ENCODE data around the gene TBC1D14. TPM values are rescaled to one million over a fixed set of nuclear protein-coding genes. Genes with fewer than 3 reads are reported as not detected.

TBC1D14 gene
- total RNA-seq, 2 experiments from 2014 or later: 53.7 to 55.3 TPM

DNA sequence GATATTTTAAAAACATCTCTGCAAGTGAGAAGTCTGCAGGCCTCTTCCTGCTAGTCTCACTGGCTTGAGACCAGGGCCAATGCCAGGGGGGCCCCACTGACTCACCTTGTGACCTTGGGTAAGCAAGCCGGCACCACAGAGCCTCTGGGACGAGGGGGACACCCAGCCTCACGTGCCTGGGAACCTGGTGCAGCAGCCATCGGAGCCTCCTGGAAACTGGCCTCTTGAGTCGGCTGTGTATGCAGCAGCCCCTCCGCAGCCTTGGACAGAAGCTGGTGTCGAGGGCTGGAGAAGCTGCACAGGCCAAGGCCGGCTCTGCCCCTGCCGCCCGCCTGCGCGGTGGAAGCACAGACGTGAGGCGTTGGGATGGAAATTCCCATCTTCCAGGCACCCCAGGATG is 142.3 kb downstream of the TBC1D14 start:
- Mint-ChIP-seq H3K36me3 (ENCODE audit: low read depth) (peaks cover 26% of the 10 kb centered on the region), H3K27ac (no peak overlapping the region), H3K27me3 (no peaks in the 10 kb centered on the region), H3K4me1 (peaks cover 40% of the 10 kb centered on the region), H3K4me3 (no peak overlapping the region), H3K9me3 (no peaks in the 10 kb centered on the region)
- ChIA-PET POLR2A (interaction anchor here (1.2 to 4.0 kb wide), 3 partner anchors 8 to 16 kb away, joined by 3 to 18 read pairs (median 16); partner anchors contain the start of genes GRPEL1 and TADA2B), CTCF (interaction anchor here (1.2 kb wide), 1 partner anchor 16 kb away, joined by 4 read pairs; the partner anchor contains the start of gene GRPEL1)
- DNase-seq: no peak

DNA sequence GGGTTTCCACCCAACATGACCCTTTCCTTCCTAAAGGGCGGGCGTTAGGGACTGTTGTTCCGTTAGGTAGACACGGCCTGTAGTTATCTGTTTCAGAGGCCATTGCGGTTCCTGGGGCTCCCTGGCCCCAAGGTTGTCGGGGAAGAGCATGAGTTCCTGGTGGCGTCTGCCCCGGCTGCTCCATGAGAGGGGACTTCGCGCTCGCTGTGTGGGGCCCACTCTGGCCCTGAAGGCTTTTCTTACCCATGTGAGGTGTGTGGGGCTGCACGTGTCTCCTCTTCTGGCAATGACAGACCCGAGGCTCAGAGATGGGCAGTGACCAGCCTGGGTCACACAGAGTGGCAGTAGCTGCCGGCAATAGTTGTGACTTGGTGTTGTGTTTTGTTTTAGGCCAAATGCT is 142.7 kb downstream of the TBC1D14 start:
- Mint-ChIP-seq H3K36me3 (ENCODE audit: low read depth) (peaks cover 24% of the 10 kb centered on the region), H3K4me1 (peaks cover 36% of the 10 kb centered on the region), H3K27ac (peak overlapping the region; percentile 54), H3K9me3 (no peaks in the 10 kb centered on the region), H3K4me3 (no peak overlapping the region), H3K27me3 (no peaks in the 10 kb centered on the region)
- CTCF ChIA-PET: no interaction called here
- POLR2A ChIA-PET: interaction anchor here (1.2 to 4.0 kb wide), 3 partner anchors 8 to 16 kb away, joined by 3 to 18 read pairs (median 16); partner anchors contain the start of genes GRPEL1 and TADA2B
- DNase-seq: no peak

DNA sequence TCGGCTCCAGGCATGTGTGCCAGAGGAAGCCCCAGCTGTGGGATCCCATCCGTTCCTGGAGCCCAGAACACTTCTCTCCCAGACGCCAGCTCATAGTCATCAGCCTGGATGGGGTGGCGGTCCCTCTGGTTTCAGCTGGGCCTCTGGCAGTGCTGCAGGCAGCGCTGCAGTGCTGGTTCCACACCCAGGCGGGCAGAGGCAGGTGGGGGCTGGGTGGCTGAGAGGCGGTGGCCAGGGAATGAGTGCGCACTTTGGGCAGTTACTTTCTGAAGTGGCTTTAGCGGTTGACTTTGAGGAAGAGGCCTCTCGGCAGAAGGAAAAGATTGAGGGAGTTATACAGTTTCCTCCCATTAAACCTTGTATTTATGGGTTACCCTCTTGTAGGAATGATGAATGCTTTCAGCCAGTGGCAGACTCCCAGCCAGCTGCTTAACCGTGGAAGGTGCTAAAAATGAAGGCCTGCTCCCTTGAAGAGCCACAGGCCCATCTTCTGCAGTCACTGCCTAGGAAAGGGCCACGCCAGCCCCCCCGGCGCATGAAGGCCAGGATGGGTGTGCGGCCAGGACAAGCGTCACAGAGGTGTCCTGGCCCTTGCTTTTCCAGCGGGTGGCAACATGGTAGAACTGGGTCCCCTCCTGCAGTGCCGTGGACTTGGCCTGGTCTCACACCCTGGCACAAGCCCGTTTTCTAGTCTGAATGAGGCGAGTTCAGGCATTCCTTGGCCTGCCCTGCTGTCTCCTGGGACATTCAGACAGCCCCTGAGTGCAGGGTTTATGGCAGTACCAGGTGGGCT is 143.5 kb downstream of the TBC1D14 start:
- Mint-ChIP-seq H3K9me3 (no peaks in the 10 kb centered on the region), H3K27me3 (no peaks in the 10 kb centered on the region), H3K4me3 (no peak overlapping the region), H3K4me1 (peaks cover 36% of the 10 kb centered on the region), H3K27ac (peak overlapping the region; percentile 44), H3K36me3 (ENCODE audit: low read depth) (peaks cover 25% of the 10 kb centered on the region)
- no peak for DNase-seq
- ChIA-PET CTCF (no interaction called here), POLR2A (interaction anchor here (1.2 to 4.0 kb wide), 3 partner anchors 9 to 15 kb away, joined by 3 to 18 read pairs (median 16); partner anchors contain the start of genes GRPEL1 and TADA2B)

DNA sequence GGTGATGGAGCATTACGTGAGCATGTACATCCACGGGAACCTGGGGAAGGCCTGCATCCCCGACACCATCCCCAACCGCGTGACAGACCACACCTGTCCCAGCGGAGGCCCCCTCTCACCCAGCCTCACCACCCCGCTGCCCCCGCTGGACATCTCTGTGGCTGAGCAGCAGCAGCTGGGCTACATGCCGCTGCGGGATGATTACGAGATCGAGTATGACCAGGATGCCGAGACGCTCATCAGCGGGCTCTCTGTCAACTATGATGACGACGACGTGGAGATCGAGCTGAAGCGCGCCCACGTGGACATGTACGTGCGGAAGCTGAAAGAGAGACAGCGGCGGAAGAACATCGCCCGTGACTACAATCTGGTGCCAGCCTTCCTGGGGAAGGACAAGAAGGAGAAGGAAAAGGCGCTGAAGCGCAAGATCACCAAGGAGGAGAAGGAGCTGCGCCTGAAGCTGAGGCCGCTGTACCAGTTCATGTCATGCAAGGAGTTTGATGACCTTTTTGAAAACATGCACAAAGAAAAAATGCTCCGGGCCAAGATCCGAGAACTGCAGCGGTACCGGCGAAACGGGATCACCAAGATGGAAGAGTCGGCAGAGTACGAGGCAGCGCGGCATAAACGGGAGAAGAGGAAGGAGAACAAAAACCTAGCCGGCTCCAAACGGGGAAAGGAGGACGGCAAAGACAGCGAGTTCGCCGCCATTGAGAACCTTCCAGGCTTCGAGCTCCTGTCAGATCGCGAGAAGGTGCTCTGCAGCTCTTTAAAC is 144.7 kb downstream of the TBC1D14 start:
- POLR2A ChIA-PET: interaction anchor here (0.8 to 4.0 kb wide), 4 partner anchors 10 to 55 kb away, joined by 3 to 18 read pairs (median 13); partner anchors contain the start of genes GRPEL1 and TADA2B

DNA sequence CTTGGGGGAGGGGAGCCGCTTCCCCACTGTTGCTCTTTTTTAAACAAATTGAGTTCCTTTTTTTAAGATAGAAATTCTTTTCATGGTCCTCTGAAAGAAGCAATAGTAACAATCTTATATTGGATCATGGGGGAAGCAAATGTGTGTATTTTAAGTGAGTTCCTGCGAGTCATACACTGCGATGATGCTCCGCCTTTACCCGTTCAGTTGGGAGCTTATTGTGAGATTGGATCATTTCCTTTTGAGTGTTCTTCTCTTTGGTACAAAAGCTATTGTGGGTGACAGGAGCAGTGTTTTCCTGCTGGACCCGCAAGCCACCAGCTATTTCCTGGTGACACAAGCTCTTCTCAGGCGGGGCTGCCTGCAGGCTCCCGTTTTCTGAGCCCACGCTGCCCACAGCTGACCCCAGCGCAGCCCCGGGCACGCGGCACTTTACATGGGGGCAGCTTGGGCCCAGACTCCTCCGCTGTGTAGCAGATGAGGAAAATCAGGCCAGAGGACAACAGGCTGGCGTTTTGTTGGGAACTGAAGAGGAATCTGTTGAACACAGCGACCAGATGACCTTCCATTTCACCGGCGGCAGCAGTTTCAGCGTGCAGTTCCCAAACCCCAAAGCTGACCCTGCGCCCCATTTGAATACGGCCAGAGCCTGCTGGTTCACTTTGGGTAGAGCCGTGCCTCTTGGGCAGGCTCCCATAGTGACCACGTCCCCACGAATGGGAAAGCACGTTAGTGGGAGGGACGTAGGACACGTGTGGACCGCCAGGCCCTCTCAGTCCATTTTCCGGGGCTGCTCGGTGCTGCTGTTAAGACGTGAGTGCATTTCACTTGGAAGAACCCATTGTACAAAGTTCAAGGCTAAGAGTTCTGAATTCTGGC is 145.7 kb downstream of the TBC1D14 start:
- no peaks in the 10 kb centered on the region for H3K27me3 Mint-ChIP-seq
- peaks cover 38% of the 10 kb centered on the region for H3K36me3 Mint-ChIP-seq (ENCODE audit: low read depth)

More for the DNA sequence above, 144.7 kb downstream of the TBC1D14 start:
- H3K27ac Mint-ChIP-seq: no peak overlapping the region
- no peak for DNase-seq
- CTCF ChIA-PET: no interaction called here
- H3K4me1 Mint-ChIP-seq: peaks cover 41% of the 10 kb centered on the region
- peaks cover 32% of the 10 kb centered on the region for H3K36me3 Mint-ChIP-seq (ENCODE audit: low read depth)
- H3K27me3 Mint-ChIP-seq: no peaks in the 10 kb centered on the region
- no peaks in the 10 kb centered on the region for H3K9me3 Mint-ChIP-seq
- no peak overlapping the region for H3K4me3 Mint-ChIP-seq

DNA sequence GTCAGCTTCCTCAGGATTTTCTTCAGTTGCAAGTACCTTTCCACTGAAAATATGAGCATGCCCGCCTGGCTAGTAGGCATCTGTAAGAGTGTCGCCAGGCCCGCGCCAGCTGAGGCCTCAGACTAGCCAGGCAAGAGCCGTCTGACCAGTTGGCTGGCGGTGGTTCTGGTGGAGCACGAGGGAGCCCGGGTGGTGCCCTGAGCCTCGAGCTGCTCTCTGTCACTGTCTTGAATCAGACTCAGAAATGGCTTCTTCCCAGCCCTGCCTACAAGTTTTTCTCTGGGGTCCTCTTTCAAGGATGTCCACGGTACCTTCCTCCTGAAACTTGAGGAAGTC is 146.3 kb downstream of the TBC1D14 start:
- ChIA-PET POLR2A (interaction anchor here (3.6 to 4.0 kb wide), 2 partner anchors 11 to 12 kb away, joined by 18 to 25 read pairs; partner anchors contain the start of genes GRPEL1 and TADA2B), CTCF (interaction anchor here (0.5 to 1.6 kb wide), 4 partner anchors 10 to 17 kb away, joined by 3 to 4 read pairs (median 4); no protein-coding TSS in a partner anchor)
- no peaks in the 10 kb centered on the region for H3K27me3 Mint-ChIP-seq
- H3K4me1 Mint-ChIP-seq: peaks cover 40% of the 10 kb centered on the region
- DNase-seq: no peak
- H3K9me3 Mint-ChIP-seq: no peaks in the 10 kb centered on the region
- H3K36me3 Mint-ChIP-seq (ENCODE audit: low read depth): peaks cover 42% of the 10 kb centered on the region
- no peak overlapping the region for H3K4me3 Mint-ChIP-seq
- H3K27ac Mint-ChIP-seq: no peak overlapping the region

More for the DNA sequence above, 145.7 kb downstream of the TBC1D14 start:
- DNase-seq: no peak
- ChIA-PET POLR2A (interaction anchor here (0.8 to 4.0 kb wide), 3 partner anchors 11 to 56 kb away, joined by 3 to 18 read pairs (median 10); partner anchors contain the start of genes GRPEL1 and TADA2B), CTCF (interaction anchor here (1.6 kb wide), 1 partner anchor 11 kb away, joined by 4 read pairs; no protein-coding TSS in a partner anchor)
- Mint-ChIP-seq H3K9me3 (no peaks in the 10 kb centered on the region), H3K27ac (peak overlapping the region; percentile 24), H3K4me3 (no peak overlapping the region), H3K4me1 (peaks cover 40% of the 10 kb centered on the region)

DNA sequence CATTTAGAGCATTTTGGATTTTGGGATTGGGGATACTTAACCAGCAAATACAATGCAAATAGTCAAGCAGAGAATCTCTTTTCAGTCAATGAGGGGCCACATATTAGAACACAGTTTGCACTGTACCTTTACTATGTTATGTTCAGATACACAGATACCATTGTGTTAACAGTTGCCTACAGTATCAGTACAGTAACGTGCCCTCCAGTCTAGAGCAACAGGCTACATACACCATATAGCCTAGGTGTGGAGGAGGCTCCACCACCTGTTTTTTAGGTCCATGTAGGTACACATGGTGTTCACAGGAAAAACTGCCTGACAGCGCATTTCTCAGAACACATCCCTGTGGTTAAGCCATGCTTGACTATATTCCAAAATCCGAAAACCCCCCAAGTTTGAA is 149.2 kb downstream of the TBC1D14 start:
- ChIA-PET POLR2A (interaction anchor here (0.6 to 3.6 kb wide), 6 partner anchors 8 to 155 kb away, joined by 3 to 25 read pairs (median 4); partner anchors contain the start of gene GRPEL1), CTCF (interaction anchor here (0.8 to 1.2 kb wide), 3 partner anchors 8 to 85 kb away, joined by 3 to 5 read pairs (median 3); partner anchors contain the start of gene TADA2B)
- no peak for DNase-seq
- no peaks in the 10 kb centered on the region for H3K27me3 Mint-ChIP-seq
- H3K4me3 Mint-ChIP-seq: no peak overlapping the region
- peaks cover 28% of the 10 kb centered on the region for H3K4me1 Mint-ChIP-seq
- no peak overlapping the region for H3K27ac Mint-ChIP-seq
- H3K9me3 Mint-ChIP-seq: no peaks in the 10 kb centered on the region
- peaks cover 66% of the 10 kb centered on the region for H3K36me3 Mint-ChIP-seq (ENCODE audit: low read depth)

DNA sequence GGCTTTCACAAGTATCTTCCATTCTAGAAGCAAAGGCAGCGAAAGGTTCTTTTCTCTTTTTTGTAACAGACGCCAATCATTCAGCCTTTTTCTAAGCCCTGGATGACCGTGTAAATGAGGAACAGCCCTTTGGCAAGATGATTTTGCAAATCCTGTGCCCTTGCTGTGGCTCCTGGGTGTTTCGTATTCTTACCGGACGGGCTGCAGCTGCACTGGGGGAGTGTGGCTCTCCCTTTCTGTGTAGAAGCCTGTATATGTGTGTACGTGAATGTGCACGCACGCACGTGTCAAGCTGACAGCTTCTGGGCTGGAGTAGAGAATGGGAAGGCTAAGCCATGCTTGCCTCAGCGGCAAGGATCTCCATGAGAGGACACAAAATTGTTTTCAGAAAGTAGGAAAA is 150.0 kb downstream of the TBC1D14 start:
- ChIA-PET POLR2A (interaction anchor here (1.0 to 3.6 kb wide), 4 partner anchors 7 to 73 kb away, joined by 3 to 25 read pairs (median 4); partner anchors contain the start of gene GRPEL1), CTCF (interaction anchor here (0.5 to 1.2 kb wide), 3 partner anchors 15 to 369 kb away, joined by 3 to 5 read pairs (median 3); partner anchors contain the start of gene TADA2B)
- H3K4me1 Mint-ChIP-seq: peaks cover 27% of the 10 kb centered on the region
- no peak for DNase-seq
- H3K9me3 Mint-ChIP-seq: no peaks in the 10 kb centered on the region
- no peak overlapping the region for H3K27ac Mint-ChIP-seq
- no peak overlapping the region for H3K4me3 Mint-ChIP-seq
- no peaks in the 10 kb centered on the region for H3K27me3 Mint-ChIP-seq
- peaks cover 61% of the 10 kb centered on the region for H3K36me3 Mint-ChIP-seq (ENCODE audit: low read depth)

DNA sequence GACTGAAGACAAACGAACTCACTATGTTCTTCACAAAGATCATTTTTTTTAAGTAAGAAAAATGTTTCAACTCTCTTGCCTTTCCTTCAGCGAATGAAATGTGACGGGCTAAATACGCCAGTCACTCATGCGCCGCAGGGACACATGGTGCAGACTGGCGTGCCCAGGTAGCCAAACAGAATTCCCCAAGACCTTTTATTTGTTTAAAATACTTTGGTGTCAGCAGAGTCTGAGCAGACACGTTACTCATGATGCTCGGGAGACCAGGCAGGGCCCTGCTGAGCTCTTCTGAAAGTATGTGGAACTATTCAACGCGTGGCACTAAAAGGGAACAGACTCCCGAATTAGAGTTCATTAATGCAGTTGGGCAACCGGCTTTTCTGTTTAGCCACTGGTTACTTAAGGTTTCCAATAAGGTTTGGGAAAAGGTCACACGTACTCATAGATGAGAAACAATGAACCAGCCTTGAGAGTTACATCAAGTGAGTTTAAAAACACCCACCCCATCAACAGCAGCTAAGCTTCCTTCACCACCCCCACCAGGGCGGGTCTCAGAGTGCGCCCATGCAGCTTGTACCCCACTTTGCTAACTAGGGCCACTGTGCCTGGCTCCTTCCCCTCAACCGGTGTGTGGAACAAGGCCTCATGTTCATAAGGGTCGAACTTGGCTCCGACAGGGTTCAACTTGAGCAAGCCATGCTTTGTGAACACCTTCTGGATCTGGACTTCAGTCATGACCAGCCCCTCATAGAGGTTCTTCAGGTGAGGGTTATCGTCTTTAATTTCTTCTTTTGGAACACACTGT is 150.9 kb downstream of the TBC1D14 start:
- Mint-ChIP-seq H3K4me1 (peaks cover 27% of the 10 kb centered on the region), H3K36me3 (ENCODE audit: low read depth) (peaks cover 60% of the 10 kb centered on the region), H3K27ac (no peak overlapping the region), H3K9me3 (no peaks in the 10 kb centered on the region), H3K27me3 (no peaks in the 10 kb centered on the region), H3K4me3 (no peak overlapping the region)
- CTCF ChIA-PET: no interaction called here
- POLR2A ChIA-PET: interaction anchor here (0.6 to 1.0 kb wide), 2 partner anchors 11 to 74 kb away, joined by 3 read pairs; no protein-coding TSS in a partner anchor
- DNase-seq: no peak

DNA sequence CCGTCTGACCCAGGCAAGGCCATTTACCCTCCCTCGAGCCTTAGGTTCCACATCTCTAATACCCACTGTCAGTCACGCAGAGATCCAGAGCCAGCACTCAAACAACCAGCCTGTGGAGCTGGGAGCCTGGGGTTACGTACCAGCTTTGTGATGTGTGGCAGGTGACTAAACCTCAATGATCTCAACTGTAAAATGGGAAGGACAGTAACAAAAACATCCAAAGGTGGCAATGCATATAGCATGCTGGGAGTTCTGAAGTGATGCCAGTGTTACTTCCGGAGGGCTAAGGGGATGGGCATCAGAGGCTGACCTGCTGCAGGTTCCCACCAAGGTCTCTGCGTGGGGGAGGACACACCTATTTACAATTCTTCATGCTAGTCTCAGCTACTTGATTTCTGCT is 152.2 kb downstream of the TBC1D14 start:
- H3K27ac Mint-ChIP-seq: no peak overlapping the region
- POLR2A ChIA-PET: interaction anchor here (1.0 to 2.7 kb wide), 2 partner anchors 18 to 153 kb away, joined by 4 to 12 read pairs; partner anchors contain the start of genes TADA2B and TBC1D14
- H3K27me3 Mint-ChIP-seq: no peaks in the 10 kb centered on the region
- H3K36me3 Mint-ChIP-seq (ENCODE audit: low read depth): peaks cover 59% of the 10 kb centered on the region
- H3K4me3 Mint-ChIP-seq: no peak overlapping the region
- peaks cover 39% of the 10 kb centered on the region for H3K4me1 Mint-ChIP-seq
- H3K9me3 Mint-ChIP-seq: no peaks in the 10 kb centered on the region
- DNase-seq: no peak
- CTCF ChIA-PET: interaction anchor here (0.7 kb wide), 1 partner anchor 9 kb away, joined by 4 read pairs; no protein-coding TSS in a partner anchor

DNA sequence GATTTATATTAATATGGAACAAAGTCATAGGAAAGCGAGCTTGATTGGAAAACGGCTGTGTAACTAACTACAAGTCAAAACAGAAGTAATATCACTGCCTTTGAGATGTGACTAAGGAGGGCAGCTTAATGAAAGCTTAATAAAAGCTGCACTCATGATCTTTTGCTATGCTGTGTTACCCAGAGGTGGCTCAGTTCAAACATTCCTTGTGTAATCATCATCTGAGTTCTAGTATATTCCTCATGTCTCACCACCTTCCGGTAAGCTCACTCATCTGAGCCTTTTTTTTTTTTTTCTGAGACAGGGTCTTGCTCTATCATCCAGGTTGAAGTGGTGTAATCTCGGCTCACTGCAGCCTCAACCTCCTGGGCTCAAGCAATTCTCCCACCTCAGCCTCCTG is 153.2 kb downstream of the TBC1D14 start:
- no peak for DNase-seq
- ChIA-PET POLR2A (interaction anchor here (1.8 to 2.7 kb wide), 2 partner anchors 19 to 154 kb away, joined by 6 to 12 read pairs; partner anchors contain the start of genes TADA2B and TBC1D14), CTCF (interaction anchor here (1.0 kb wide), 1 partner anchor 8 kb away, joined by 3 read pairs; no protein-coding TSS in a partner anchor)
- no peaks in the 10 kb centered on the region for H3K27me3 Mint-ChIP-seq
- peaks cover 43% of the 10 kb centered on the region for H3K4me1 Mint-ChIP-seq
- no peaks in the 10 kb centered on the region for H3K9me3 Mint-ChIP-seq
- peaks cover 63% of the 10 kb centered on the region for H3K36me3 Mint-ChIP-seq (ENCODE audit: low read depth)
- H3K4me3 Mint-ChIP-seq: no peak overlapping the region
- no peak overlapping the region for H3K27ac Mint-ChIP-seq
